HG02870 (cell line): ENCODE data around the gene SDK1.

ENCODE experiments used
- ATAC-seq: cut with Tn5 transposase; IDR thresholded peaks from one replicate; pipeline ENCODE4 v1.9.1; 2021; ENCODE audit warnings: mild to moderate bottlenecking, moderate library complexity; ENCODE audit not compliant: unreplicated experiment

The SDK1 gene

DNA sequence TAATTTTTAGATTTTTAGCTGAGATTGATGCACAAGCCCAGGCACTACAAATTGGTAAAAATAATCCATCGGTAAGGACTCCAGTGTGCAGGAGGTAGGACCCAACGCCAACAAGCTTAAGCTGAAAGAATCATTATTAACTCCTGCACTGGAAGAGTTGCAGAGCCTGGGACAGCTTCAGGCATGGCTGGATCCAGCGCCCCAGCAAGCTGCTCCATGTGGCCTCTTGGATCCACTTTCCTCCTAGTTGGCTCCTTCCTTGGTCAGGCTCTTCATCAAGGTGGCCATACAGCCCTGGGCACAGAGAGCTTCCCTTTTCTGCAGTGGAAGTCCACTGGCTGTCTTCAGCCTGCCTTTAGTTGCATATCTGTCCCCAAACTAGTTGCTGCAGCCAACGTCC, 883.6 kb downstream of the SDK1 start:
- ATAC-seq, result no peak

DNA sequence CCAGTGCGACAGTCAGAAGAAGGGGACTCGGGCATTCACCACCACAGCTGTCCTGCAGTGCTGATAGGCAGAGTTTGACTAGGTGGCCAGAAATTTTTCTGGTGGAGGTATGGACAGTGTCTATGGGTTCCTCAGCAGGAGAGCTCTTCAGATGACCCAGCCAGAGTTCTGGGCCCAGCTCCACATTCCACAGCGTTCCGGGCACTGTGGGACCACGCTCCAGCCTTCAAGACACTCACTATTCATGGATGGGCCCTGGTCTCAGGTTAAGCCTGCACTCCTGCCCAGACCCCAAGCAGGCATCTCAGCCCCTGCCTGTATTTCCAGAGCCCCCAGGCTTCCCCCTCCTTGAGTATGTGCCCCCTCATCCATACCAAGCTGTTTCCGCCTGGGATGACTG, 884.1 kb downstream of the SDK1 start:
- no peak for ATAC-seq

DNA sequence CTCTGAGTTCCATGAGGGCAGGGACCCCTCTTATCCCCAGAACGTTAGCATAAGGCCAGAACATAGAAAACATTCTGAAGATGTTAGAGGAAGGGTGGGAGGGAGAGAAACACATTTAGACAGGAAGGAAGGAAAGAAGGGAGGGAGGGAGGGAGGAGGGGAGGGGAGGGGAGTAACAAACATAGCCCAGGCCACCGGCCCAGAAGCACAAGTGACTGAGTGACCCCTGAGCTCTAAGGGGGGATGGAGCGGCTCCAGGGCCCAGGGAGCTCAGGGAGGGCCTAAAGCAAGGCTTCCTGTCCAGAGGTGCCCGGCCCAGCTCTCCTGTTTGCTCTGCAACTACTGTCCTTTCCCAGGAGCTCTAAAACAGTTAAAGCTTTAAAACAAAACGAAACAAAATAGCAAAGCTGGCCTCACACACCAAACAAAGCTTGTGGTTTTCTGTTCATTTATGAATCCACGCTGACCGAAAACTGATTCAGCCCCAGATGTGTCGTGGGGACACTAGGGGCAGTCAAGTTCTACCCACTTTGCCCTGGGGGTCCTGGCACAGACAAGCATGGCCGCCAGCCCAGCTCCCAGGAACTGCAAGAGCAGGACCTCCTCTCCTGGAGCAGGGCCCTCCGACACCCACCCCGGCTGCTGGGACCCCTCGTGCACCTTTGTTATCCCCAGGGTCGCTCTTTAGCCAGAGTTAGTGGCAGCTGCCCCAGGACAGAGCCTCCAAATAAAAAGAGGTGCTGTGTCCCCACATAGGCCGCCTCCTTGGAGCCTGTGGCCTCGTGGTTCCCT, 884.9 kb downstream of the SDK1 start:
- no peak for ATAC-seq

DNA sequence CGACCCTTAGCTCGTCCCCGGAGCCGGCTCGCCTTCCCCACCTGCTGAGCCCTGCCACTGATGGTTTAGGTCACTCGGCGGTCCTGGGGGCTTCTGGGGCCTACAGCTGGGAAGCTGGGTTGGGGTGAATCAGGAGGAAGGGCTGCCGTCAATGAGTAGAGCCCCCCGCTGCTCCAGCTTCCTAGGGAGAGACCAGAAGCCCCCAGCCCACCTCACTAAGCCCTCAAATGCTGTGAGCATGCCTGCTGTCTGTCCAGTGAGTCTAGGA, 885.4 kb downstream of the SDK1 start:
- no peak for ATAC-seq

DNA sequence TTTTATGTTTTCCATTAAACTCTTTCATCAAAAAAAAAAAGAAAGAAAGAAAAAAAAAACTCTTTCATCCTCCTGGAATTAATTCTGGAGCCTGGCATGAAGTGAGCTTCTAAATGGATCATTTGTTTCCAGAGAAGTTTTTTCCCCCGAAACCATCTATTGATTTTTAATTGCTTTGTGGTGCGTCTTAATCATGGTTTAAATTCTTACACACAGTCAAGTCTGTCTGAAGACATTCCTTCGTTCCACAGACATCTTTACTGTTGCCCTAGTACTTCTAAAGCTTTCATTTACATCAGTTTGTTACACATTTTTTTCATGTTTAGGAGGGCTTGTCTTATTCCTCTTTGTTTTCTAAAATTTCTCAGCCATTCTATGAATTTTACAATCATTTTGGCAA, 887.6 kb downstream of the SDK1 start:
- no peak for ATAC-seq

DNA sequence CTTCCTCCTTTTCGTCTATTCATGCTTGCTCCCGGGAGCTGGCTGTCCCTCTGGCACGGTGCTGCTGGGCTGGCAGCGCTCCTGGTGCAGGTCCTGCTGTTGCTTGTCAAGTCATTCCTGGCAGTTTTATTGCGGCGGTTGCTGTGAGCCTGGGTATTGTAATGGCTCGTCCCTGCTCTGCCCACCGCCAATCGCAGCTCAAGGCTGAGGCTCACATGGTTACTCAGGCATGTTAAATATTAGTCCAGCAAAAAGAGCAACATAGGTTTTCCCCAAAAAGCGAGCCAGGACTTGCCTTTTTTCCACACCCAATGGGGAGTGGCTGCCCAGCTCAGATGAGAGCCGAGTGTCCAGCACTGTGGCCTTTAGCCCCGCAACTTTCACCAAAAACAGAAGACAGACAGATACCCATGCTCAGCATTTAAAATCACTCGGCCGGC, 888.1 kb downstream of the SDK1 start:
- ATAC-seq, result no peak

DNA sequence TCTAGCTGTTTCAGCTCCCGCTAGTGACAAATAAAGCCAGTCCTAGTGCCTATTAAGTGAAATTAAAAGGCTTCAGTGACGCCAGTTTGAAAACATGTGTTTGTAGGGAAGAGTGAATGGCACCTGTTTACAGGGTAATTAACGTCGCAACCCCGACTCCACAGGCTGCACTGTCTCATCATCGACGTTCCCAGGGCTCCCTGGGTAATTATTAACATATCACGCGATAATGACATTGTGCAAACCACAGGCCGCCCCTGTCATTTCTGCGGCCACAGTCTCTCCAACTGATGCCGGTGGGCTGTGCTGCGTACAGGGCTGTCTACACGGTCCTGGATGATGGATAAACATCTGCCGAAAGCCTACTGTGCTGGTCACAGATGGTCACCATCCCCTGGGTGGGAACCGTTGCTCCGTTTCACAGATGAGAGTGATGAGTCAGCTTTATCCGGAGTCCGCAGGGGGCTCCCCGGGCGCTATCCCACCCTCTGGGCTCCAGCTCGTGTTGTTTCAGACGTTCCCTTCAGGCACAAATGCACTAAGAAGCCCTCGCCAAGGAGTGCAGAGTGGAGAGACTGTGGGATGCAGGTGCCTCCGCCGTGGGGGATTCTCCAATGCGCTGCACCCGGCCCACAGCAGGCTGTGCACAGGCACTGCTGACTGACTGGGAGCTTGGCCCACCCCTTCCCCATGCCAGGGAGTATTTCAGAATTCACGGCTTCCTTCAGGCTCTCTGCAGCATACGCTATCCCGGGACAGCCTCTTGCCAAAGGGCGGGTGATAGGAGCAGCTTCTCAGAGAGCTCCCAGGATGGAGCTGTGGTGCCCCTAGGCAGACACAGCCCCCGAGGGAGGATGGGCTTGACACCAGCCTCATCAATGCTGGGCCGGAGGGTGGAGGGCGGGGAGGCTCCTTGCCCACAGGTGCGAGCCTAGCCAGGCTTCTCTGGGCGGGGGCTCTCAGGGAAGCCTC, 889.2 kb downstream of the SDK1 start:
- no peak for ATAC-seq

DNA sequence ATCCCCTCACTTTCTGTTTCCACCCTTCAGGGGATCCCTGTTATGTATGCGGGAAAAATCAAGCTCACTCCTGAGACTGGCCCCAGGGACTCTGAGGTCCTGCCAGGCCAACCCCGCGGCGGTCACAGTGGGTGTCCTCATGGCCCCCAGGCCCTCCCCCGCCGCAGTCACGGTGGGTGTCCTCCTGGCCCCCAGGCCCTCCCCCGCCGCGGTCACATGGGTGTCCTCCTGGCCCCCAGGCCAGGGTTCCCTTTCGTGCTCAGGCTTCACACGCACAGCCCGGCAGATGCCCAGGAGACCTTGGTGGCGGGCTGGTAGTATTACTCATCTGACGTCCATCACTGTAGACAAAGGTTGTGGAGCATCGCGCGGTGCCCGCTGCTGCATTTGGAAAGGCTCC, 890.0 kb downstream of the SDK1 start:
- ATAC-seq, result no peak

DNA sequence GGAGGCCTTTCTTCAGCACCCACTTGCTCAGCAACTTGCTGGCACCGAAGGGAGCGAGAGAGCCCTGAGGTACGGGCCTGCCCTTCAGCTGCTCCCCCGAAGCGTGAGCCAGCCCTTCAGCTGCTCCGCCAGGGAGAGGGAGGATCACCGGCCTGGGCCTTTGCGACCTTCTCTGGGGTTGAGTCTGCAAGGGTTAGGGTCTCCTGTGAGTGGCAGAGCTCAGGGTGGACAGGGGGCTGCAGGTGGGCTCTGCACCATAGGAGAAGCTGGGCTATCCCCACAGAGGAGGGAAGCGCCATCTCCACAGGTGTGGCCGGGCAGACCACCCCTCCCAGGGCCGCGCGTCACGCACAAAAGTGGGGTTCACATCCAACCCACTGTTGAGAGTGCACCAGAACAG, 890.5 kb downstream of the SDK1 start:
- ATAC-seq, result no peak

DNA sequence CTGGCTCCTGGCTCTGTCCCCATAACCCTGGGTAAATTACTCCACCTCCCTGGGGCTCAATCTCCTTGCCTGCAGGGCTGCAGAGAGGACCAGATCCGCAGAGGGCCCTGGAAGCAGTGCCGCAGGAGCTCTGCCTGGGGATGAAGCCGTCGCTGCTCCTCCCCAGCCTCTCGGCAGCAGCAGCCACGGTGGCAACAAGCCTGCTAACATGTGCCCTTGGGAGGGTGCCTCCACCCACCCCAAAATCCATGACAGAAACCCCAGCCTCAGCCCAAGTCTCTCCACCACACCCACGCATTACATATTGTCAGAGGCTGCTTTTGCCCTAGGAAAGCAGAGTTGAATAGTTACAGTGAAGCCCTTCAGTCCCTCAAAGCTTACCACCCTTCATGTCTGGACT, 894.6 kb downstream of the SDK1 start:
- ATAC-seq, result no peak

DNA sequence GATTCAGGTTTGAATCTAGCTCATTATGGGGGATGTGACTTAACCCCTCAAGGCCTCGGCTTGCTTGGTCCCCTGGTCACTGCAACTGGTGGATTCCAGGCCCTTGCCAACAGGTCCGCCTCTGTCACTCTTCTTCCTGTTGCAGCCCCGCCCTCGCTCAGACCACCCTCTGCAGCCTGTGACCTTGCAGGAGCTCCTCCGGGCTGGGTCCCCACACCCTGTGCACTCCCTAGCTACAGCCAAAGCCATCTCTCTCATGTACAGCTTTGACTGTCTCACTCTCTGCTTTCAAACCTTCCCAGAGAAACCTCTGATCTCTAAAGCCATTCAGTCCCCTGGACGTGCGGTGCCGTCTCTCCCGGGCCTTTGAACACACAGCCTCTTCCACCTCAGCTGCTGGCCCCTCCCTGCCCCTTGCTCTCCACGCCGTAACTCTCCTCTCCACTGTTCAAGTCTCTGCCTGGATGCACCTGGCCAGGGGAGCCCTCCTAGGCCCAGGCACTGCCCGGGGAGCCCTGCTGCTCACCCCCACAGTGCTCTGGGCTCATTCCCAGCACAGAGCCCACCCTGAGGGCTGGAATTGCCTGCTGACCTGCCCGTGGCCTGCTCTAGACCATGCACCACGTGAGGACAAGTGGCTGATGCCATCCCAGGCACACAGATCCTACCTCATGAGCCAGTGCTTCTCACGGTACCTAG, 895.2 kb downstream of the SDK1 start:
- ATAC-seq, result no peak

DNA sequence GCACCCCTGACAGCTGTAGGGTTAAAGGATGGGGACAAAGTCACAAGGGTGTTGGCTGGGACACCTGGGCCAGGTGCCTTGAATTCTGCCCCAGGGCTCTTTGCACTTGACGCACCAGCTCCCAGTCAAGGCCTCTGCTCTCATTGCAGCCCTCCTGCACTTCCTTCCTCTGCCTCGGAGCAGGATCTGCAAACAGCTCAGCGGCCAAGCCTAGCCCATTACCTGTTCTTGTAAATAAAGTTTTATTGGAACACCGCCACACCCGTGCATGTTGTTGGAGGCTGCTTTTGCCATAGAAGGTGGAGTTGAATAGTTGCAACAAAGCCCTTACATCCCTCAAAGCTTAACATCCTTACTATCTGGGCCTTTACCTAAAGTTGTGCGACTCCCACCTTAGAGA, 897.2 kb downstream of the SDK1 start:
- ATAC-seq, result no peak

DNA sequence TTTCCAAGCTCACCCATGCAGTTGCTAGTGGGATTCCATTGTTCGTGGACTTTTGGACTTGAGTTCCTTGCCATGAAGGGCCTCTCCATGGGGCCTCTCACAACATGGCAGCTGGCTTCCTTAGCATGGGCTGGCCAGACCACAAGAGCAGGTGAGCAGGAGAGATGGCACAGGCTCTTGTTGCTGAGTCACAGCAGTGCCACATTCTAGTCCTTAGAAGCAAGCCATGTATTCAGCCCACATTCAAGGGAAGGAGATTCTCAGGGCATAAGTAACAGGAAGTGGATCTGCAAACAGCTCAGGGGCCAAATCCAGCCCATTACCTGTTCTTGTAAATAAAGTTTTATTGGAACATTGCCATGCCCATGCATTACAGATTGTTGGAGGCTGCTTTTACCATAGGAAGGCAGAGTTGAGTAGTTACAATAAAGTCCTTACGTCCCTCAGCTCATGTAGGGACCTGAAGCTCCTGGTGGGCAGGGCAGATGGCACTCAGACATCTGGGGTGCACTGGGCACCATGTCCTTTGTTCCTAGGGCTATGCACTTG, 899.6 kb downstream of the SDK1 start:
- no peak for ATAC-seq

DNA sequence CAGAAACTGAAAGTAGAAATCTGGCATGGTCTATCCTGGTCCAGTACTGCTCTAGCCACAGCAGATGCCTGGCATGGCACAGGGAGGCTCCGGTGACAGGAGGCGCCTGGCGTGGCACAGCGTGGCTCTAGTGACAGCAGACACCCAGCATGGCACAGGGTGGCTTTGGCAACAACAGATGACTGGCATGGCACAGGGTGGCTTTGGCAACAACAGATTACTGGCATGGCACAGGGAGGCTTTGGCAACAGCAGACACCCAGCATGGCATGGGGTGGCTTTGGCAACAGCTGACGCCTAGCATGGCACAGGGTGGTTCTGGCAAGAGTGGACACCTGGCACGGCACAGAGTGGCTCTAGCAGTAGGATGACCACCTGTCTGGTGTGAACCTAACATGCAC, 900.5 kb downstream of the SDK1 start:
- ATAC-seq, result no peak

DNA sequence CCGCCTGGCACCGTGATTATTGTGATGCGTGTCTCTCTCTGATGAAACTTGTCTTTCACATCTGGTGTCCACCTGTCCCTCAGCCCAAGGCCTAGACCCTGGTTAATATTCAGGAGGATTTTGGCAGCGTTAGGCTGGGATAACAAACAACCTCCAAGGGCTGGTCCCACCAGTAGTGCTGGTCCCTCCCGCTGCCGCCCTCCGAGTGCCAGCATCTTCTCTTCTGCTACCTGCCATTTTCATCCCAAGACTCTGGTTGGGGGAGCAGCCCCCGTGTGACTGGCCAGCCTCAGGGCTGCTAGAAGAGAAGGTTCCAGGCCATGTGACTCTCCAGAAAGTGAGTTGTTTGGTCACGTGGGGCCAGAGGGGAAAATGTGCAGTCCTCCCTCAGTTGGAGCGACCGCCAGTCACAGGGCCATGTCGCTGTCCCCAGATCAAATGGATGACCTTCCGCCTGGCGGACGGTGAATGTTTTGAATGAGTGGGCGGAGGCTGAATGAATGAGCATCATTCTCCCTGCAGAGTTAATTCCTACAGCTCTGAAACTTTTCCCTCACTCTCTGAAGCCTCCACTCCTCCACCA, 901.2 kb downstream of the SDK1 start:
- ATAC-seq, result no peak

DNA sequence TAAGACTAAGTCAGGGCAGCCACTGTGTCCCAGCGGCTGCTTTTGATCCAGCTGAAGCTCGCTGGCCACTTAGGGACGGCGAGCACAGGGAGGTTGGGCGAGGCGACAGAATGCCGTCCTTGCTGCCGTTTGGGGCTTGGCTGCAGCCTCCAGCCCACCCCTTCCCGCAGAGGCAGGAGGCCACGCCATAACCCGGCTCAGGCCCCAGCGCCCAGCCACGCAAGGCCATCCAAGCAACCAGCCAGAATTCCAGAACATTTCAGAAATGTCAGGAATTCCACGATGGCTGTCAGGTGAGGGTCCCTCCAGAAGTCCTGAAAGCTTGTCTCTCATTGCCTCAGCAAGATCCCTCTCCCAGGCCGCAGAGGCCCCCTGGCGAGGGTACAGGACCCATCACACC, 901.9 kb downstream of the SDK1 start:
- no peak for ATAC-seq

DNA sequence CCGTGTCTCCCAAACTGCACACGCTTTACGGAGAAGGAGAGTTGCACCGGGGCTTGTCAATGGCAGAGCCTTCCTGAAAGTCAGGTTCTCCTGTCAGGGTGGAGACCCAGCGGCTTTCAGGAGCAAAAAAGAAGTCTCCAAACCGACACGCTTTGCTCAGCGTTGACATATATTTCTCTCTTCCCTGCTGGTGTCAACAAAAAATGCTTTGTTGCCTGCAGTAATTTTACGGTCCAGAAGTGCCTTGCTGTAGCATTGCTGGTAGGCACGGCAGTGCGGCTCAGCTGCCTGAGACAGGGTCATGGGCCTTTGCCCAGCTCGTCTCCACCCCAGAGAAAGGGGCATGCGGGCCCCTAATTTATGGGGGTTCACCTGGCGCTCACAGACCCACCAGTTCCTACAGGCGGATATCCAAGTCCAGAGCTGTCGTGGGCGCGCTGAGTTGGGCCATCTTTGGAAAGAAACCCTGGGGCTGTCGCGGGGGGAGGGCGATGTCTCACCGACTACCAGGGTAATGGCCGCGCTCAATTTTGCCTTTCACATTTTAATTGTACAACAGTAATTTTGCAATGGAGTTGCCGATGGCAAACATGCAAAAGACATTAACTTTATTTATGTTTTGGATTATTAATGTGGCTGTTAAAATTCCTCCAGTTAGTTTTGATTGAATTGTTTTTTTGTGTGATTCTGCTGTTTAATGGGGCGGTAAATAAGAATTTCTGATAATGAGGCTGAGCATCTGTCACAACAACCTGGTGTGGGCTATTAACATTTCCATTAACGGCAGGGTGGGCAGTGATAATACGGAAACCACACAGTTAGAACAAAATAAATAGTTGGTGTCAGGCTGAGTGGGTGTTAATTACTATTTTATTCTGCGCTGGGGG, 902.8 kb downstream of the SDK1 start:
- ATAC-seq, result no peak

DNA sequence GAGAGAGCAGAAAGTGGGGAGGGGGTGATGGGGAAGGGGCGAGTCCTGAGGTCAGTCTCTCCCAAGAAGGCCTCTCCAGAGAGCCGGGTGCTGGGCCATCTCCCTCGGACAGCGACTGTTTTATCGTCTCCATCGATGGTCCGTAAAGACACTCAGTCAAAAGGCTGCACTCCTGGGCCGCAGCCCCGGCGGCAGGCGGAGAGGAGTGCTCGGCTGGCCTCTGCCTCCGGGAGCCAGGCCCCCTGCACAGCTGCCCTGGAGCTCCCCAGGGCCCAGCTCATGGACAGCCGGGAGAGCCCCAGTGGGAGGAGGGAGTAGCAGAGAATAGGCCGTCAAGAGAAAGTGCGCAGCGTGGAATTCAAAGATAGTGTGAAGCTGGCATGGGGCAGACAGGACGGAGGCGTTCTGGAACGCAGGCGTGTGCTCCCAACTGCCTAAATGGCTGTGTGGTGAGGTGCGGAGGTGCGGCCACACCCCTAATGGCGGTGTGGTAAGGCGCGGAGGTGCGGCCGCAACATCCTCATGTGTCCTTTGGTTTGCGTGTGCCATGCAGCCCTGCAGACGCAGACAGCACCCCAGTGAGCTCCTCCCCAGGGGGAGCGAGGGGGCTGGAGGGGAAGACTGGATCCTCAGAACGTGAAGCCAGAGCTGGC, 903.6 kb downstream of the SDK1 start:
- ATAC-seq, result no peak

DNA sequence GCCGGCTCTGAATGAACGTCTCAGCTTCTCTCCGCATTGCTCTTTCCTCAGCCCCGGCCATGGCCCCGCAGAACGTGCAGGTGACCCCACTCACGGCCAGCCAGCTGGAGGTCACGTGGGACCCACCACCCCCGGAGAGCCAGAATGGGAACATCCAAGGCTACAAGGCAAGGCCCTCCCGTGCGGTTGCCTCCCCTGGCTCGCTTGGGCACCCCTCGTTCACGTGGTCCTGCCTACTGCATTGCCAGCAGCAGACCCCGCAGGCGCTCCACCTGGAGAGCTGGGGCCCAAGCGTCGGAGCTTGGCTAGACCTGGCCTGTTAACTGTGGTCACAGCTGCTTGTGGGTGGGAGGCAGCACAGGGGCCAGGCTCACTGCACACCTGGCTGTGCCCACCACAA, 904.8 kb downstream of the SDK1 start:
- ATAC-seq, result no peak

DNA sequence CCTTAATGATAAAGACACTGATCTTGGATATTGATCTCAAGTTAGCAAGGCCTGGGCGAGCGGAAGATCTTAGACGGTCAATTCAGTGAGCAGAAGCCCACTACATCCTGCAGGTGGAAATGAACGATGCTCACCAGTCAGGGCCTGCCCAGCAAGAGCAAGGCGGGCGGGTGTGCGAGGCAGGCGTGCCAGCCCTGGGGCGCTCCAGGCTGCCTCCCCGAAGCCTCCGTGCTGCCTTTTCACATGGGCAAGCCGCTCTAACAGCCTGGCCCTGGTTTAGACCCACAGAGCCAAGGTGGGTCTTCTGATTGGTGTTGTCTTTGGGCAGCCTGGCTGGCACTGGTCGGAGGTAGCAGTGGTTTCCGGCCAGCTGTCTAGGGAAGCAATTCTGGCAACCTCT, 906.0 kb downstream of the SDK1 start:
- ATAC-seq, result no peak
